NK-92 (cell line): ENCODE measurements around the gene HS6ST2.

Experiments used
- DNase-seq: peaks from one replicate; lab custom pipeline; 2025; ENCODE audit not compliant: unreplicated experiment; lab: John Stamatoyannopoulos, UW

Gene HS6ST2

DNA sequence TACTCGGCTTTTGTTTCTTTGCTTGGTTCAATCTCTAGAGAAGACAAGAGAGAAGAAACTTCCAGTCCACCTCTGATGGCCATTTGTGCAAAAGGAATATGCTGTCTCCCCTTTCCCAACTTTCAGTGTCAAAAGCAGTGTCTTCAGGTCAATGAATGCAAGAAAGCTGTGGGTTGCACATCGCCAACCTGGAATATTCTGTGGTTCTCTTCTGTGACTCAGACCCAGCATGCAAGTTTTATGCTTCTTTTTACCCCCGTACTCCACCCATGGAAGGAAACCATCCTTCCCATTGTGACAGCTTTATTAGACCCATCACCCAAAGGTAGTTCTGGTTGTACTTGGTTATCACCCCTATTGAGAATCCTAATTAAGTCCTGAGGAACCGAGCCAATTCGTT, 334.0 kb downstream of the HS6ST2 start:
- no peak for DNase-seq

DNA sequence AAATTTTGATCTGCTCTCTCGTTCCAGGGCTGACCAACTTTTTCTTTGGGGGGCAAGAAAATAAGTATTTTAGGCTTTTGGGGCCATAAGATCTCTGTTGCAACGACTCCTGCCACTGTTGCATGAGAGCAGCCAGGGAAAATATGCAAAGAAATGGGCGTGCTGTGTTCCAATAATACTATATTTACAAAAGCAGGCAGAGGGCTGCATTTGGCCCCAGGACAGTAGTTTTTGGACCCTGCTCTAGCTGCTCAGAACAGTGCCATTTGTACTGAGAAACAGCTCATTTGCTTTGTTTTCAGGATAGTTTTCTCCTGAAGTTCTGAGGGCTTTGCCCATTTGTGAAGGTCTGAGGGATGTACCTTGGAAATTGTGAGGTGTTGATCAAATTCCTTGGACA, 334.5 kb downstream of the HS6ST2 start:
- no peak for DNase-seq

DNA sequence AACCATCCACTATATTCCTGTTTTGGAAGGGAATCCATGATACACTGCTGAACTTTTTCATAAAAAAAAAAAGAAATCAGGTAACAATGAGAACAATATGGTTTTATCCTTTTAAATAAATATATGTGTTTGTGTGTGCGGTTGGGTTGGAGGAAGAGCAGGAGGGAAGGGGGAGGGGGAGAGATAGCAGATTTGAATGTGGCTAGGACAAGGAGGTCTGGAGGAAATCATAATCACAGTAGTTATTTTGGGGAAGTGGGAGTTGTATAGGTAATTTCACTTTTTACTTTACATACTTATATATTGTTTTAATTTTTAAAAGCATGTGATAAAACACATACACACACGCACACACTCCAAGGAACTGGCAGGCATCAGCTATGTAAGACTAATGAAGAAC, 335.1 kb downstream of the HS6ST2 start:
- DNase-seq: no peak

DNA sequence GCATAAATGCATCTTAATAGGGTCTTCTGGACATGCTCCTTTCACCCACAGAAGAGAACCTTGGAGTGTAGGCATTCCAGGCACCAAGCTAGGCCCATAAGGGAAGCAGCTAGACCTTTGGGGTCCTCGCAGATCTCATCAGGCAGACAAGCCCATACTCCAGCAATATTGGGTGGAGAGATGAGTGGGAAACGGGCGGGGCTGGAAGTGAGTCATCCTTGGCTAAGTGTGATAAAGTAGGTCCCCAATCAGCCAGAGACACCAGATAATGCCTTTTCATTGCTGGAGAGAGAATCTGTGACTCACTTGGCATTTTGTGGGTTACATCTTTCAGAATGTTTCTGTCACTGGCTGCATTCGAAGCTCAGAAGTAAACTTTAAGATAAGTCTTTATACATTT, 336.3 kb downstream of the HS6ST2 start:
- DNase-seq: no peak

DNA sequence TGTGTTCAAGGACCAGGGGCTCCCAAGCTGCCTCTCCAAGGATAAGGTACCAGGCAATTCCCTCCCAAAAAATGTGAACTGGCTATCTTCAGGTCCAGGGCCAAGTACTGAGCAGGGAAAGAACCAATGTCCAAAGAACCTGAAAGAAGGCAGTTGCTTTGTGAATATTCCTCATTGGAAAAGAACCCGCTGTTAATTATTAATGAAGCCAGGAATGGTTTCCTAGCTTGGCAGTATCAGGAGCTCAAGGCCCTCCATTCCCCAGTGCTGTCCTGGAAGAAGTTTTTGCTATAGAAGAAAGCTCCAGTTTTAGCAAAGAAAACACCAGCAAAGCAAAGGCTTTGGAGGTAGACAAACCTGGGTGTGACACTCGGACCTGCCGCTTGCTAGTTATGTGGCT, 339.6 kb downstream of the HS6ST2 start:
- DNase-seq: no peak

DNA sequence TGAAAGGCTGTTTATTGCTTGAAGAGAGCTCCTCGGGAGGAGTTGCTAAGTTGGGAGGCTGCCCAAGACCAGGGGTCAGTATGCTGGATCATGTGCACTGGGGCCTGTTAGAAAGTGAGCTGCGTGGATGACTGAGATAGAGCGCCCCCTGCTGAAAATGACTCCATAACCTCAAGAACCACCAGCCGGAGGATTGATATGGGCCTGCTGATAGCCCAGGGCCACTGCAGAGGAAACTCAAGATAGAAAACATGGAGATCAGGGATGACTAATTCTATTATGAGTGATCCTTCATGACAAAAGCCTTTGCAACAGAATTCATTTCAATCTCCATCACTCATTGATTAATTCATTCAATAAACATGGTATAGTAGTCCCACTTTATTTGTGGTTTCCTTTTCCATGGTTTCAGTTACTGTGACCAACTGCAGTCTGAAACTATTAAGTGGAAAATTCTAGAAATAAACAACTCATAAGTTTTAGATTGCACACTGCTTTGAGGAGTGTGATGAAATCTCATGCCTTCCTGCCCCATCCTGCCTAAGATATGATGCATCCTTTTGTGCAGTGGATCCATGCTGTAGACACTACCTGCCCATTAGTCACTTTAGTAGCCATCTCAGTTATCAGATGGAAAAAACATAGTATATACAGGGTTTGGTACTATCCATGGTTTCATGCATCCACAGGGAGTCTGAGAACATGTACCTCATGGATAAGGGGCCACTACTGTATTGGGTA, 342.9 kb downstream of the HS6ST2 start:
- DNase-seq: no peak

DNA sequence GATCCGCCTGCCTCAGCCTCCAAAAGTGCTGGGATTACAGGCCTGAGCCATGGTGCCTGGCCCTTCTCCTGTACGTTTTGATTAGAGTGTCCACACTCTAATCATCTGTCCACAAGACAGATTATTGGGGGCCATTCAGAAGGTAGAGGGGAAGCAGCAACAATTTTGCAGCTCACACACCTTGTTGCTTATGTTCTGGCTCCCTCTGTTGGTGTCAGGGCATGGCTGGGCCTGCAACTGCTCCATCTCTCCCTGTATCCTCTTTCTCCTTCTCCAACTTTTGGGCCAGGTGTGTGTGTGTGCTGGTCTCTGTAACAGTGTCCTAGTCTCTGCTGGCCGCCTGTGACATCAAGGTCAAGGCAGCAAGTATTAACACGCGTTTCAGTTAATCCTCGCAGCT, 344.1 kb downstream of the HS6ST2 start:
- no peak for DNase-seq

DNA sequence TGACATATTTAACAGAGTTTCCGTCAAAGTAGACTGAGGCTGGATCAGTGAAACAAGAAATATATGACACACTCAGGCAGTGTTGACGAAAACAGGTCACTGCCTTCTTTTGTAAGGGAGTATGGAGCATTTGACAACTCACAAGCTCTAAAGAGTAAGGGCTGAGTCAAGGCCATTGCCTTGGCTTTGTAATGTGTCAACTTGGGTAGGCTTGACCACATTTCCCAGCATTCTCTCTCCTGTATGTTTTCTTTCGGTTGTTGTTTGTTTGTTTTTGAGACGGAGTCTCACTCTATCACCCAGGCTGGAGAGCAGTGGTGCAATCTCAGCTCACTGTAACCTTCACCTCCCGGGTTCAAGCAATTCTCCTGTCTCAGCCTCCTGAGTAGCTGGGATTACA, 344.6 kb downstream of the HS6ST2 start:
- no peak for DNase-seq

DNA sequence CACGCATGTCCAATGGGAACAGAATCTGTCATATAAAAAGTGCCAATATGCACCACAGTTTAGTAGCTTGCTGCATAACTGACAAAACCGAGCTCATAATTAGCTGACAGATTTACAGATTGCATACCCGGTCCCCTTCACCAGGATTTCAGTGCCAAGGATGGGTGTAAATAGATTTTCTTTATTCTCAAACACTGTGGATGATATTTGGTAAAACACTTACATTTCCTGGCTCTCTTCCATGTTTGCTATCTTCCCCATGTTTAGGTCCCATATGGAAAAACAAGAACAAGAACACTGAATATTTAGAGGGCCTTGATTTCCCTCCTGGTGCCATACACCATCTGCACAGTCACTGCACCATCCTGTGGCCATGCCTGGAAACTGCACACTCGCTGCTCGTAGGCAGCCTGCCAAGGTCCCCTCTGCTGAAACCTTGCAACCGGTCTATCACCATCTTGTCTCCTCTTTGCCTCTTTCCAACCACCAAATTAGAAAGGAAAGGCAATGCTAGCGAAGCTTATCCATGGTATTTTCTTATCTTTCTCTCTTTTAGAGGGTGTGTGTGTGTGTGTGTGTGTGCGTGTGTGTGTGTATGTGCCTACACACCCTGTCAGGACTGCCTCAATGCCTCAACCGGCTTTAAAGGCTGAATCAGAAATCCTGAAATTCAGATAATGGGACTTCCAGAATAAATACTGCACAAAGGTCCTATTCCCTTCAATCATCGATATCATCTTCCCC, 345.4 kb downstream of the HS6ST2 start:
- DNase-seq: no peak

DNA sequence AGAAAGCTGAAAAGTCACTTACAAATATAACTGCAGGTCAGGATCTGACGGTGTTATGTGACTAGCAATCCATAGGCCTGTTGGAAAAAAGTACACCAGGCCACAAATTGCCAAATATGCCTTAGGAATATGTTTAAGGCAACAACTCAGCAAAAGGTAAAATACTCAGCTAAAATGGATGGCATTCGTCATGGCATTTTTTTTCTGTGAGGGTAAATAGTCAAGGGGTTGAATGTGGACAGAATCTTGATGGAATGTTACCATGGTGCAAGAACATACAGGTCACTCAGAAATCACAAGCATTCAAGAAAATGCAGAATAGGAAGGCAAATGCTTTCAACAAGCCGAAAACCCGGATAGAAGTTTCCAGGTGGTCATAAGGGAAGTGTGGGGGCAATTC, 347.9 kb downstream of the HS6ST2 start:
- DNase-seq: no peak

DNA sequence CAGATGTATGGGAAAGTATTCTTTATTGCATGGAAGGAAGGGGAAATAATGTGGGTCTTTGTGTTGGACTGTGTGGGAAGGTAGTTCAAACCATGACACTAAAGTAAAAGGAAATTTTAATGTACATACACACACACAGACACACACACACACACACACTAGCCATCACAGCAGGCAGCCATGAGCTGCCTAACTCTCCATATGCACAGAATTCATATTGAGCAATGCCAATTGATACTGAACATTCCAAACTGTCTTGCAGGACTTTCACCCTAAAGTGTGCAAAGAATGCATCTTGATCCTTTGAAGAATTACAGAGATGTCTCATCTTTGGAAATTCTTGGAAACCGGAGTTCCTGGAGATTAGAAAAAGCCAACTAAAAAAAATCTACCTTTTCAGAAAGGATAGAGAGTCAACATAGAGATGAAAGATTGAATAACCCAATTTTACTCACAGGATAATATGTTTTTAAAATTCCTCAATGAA, 349.0 kb downstream of the HS6ST2 start:
- DNase-seq: no peak

DNA sequence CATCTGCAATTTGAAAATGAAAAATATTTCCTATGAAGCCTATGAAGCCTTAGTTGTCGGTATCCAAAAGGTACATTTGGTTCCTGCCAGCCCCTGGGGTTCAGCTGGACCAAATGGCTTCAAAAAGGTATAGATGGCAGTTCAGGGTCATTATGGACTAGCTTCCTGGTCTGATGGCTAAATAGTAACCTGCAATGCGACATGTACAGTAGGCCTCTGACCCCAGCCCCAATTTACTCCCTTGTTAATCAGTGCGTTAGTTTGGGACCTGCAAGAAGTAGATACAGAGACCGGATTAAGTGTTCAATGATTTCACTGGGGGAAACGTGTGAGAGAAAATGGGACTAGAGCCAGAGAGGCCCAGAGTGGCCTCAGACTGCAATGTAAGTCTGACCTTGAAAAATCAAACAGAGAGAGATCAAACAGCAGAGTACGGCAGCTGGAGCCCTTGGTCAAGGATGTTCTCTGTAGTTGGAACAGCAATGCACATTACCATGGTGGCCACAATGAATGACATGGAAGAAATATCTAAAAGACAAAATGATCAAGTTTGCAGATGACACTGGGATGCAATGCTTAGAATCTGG, 354.6 kb downstream of the HS6ST2 start:
- DNase-seq: no peak

DNA sequence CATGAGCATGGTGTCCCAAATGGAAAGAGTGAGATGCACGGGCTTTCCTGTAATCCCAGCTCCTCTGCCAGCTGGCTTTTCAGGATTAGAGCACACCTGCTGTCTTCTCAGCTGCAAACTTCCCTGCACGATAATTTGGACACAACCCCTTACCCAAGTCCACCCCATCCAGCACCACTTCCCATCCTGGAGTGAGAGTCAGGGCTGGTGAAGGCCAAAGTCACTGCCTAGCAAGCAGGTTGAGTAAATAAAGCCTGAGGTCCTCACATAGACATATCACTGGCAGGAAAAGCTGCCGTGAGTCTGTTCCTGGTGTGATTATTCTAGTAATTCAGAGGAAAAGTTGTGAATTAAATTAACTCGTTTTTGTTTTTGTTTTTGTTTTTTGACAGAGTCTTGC, 355.7 kb downstream of the HS6ST2 start:
- DNase-seq: no peak

DNA sequence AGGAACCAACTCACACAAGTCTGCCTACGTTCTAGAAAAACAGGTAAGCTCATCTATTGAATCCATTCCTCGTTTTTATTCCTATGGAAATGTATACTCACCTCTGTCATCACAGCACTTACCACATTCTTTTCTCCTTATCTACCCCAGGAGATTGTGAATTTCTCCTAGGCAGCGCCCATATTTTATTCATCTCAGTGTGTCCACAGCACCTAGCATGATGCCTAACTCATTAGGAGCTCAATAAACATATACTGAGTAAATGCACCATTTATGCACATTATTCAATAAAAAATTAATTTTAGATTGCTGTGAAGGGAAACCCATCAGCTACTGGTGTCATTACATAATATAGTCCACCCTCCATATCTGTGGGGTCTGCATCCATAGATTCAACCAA, 363.4 kb downstream of the HS6ST2 start:
- DNase-seq: no peak

DNA sequence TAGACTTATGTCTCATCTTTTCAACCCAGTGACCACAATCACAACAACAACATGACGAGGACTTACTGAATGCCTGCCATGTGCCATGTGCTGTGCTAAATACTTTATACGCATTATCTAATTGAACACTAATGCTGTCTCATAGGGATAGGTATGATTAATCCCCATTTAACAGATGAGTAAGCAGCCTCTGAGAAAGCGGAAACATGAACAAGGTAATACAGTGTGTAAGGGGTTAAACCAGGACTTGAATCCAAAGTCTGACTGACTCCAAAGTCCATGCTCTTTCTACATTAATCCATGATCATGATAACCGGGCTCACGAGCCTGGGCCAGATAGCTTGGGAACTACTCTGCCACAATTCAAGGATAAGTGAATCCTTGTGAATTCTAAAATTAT, 364.3 kb downstream of the HS6ST2 start:
- DNase-seq: no peak

DNA sequence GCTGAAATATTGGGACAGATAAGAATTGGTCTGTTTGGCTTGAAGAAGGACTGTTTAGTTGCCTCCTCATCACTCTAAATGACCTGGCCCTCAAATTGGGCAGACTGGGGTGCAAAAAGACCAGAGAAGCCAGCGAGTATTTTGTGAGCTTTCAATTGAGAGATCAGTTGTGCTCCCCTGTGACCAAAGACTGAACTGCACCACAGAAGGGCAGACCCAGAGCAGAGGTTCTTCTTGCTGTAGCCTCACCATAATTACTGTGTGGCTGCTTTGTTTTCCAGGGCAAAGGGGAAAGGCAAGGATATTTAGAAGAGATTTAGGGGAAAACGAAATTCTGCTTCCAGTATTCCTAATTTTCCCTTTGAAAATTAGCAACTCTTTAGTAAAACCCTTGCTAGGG, 365.5 kb downstream of the HS6ST2 start:
- no peak for DNase-seq

DNA sequence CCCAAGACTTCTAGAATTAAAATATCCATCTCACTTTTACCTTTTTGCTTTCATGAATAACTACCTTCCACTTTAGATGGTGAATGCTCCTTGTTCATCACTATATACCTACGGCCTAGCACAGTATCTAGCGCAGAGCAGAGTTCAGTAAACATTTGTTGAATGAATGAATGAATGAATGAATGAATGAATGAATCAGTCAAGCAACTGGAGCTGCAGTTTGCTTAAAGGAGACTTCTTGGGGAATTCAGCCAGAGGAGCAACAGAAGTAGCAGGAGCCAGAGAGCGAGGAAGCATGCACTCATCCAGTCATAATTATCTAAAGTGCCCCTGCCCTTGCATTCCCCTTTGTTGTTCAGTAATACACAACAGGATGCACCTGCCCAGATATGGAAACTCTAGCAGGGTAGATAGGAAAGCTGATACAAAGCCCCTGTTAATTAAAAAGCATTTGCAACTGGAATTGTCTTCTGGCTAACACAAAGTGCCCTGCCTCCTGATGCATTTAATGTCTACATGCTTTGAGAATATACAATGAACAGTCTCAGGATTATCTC, 366.6 kb downstream of the HS6ST2 start:
- no peak for DNase-seq

DNA sequence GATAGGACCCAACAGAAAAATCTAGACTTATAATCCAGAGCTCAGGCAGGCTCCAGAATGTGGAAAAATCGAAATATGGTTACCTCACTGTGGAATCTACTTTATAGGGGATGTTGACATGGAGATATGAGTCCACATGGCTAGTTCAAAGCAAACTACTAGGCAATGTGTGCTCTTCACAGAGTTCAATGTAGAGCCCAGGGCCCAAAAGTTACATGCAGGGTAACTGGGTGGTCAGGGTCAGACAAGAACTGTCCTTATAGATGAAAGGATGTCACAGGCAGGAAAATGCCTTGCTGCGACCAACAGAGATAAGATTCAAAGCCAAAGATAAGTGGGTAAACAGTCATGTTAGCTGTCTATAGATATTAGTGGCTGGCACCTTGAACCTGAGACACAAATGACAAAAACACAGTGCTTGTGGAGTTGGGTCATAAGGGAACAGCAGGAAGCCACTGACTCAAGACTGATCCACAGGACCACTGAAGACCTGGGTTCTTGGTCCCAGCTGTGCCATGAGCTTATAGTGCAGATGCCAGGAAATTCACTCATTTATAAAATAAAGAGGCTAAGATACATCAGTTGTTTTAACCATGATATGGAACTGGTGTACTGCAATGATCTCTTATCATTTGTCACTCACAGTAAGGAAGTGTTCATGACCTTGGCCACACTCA, 367.9 kb downstream of the HS6ST2 start:
- no peak for DNase-seq

DNA sequence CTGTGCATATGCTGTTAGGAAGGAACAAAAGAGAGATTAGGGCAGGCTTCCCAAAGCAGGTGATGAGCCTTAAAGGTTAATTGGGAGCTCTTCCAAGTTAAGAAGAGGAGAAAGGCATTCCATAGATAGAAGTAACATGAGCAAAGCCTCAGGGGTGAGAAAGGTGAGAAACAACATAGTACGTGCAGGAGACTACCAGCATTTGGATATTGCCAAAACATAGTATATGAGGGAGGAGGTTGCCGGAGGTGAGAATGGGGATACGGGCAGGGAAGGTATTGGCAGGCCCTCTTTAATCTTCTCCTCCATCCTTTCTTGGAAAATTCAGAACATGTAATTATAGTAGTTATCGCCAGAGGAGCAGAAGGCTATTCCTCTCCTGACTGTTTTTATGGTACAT, 373.5 kb downstream of the HS6ST2 start:
- DNase-seq: no peak

DNA sequence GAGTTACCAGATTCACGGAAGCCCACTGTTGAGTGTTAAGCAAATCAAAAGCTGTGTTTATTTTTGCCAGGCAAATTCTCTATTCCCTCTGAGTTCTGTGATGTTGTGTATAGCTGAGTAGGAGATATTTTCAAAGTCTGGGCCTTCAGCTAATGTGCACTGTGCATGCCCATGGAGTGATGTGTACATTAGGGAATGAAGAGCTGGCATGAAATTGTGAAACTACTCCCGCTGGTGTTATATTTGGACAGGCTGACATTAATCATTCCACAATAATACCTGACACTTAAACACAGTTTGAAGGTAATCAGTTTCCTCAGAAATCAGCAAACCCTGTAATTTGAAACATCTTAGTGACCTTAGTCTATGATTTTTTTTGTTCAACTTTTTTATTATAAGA, 381.5 kb downstream of the HS6ST2 start:
- DNase-seq: no peak
